AG10803 (cell line): ENCODE results near the gene SMOC2.

Experiments used
- DNase-seq: peaks from one replicate; pipeline ENCODE4 v3.0.0; 2010; ENCODE audit warnings: low read depth
- H3K4me3 ChIP-seq: 2 replicates; pipeline ENCODE4 v1.5.1; 2011; ENCODE audit warnings: mild to moderate bottlenecking, low read length, control low read depth
- CTCF ChIP-seq: conservative IDR thresholded peaks from 2 replicates; pipeline ENCODE4 v1.5.1; 2011; ENCODE audit warnings: mild to moderate bottlenecking, low read length, control low read depth, inconsistent platforms

The SMOC2 gene

DNA sequence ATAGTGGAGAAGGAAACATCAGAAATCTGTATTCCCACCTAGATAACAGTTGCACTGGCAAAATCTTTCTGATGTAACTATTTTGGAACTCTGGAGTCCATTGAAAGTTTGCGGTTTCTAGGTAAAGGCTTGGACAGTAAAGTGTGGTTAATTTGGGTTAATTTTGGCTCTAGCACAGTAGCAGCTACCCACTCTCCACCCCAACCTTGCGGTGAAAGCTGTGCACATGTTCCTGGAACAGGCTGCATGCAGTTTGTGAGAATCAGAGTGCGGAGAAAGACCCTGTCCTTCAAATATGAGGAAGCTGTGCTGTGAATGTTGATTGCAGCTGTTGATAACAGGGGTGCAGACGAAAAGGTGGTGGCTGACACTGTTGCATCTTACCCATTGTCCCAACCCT lies 38.4 kb downstream of the SMOC2 start:
- no peak overlapping the region for H3K4me3 ChIP-seq
- DNase-seq = no peak
- TF ChIP-seq CTCF = no peak

DNA sequence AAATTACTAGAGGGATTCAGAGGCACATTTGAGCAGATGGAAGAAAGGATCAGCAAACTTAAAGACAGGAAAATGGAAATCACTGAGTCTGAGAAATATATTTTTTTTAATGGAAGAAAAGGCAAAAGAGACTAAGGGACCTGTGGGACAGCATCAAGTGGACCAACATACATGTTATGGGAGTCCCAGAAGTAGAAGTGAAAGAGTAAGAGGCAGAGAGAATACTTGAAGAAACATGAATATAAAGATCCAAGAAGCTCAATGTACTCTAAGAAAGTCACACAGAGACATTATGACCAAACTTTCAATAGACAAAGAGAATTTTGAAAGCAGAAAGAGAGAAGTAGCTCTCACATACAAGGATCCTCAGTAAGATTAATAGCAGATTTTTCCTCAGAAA lies 39.5 kb downstream of the SMOC2 start:
- H3K4me3 ChIP-seq = no peak overlapping the region
- no peak for DNase-seq
- TF ChIP-seq CTCF = no peak

GRCh38 chr6:168485818-168486217 lies 44.8 kb downstream of the SMOC2 start:
- no peak for DNase-seq
- H3K4me3 ChIP-seq = no peak overlapping the region
- TF ChIP-seq CTCF = no peak

- no peak for TF ChIP-seq CTCF
- DNase-seq = no peak
Measured at GRCh38 chr6:168490757-168491156, 49.8 kb downstream of the SMOC2 start.

GRCh38 chr6:168493976-168494375 lies 53.0 kb downstream of the SMOC2 start:
- no peak overlapping the region for H3K4me3 ChIP-seq
- TF ChIP-seq CTCF = no peak
- DNase-seq = no peak

More at GRCh38 chr6:168490757-168491156, 49.8 kb downstream of the SMOC2 start:
- no peak overlapping the region for H3K4me3 ChIP-seq

DNA sequence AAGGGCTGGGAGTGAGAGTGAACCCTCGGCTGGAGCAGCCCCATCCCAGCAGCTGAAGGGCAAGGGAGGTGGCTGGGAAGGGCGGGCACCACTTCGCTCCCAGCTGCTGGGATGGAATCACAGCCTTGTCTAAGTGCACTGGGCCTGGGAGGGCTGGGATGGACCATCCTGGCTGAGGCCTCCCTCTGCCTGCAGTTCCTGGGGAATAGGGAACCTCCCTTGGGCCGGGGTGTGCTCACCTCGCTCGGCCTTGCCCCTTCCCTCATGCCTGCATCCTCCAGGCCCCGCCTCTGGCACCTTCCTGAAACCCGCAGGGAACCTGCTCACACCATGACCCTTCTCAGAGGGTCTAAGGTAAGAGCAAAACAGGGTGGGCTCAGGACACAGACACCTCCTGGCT lies 53.7 kb downstream of the SMOC2 start:
- DNase-seq = no peak
- TF ChIP-seq CTCF = no peak
- H3K4me3 ChIP-seq = no peak overlapping the region

DNA sequence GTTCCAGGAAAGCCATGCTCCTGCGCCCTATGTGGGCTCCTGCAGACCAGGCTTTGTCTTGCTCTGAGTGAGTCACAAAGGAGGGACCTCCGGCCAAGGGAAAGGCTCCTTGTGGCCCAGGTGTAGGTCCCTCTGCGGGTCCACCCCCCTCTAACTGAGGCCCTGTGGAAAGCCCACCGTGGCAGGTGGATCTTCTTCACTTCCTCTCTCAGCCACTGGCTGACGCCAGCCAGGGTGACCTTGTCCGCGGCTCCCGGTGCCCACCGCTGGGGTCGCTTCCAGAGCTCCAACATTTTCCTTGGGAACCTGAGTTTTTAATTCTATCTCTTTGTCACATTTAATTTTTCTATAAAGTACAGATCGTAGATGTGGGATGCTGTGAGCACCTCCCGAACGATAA lies 54.1 kb downstream of the SMOC2 start:
- no peak for TF ChIP-seq CTCF
- DNase-seq = no peak
- no peak overlapping the region for H3K4me3 ChIP-seq
